CMK (cell line): Measurements from ENCODE around the gene PRKG1.

ENCODE experiments used
- DNase-seq: peaks from one replicate; pipeline ENCODE4 v3.0.0-alpha.2; 2010; ENCODE audit warnings: low read depth

PRKG1 gene

DNA sequence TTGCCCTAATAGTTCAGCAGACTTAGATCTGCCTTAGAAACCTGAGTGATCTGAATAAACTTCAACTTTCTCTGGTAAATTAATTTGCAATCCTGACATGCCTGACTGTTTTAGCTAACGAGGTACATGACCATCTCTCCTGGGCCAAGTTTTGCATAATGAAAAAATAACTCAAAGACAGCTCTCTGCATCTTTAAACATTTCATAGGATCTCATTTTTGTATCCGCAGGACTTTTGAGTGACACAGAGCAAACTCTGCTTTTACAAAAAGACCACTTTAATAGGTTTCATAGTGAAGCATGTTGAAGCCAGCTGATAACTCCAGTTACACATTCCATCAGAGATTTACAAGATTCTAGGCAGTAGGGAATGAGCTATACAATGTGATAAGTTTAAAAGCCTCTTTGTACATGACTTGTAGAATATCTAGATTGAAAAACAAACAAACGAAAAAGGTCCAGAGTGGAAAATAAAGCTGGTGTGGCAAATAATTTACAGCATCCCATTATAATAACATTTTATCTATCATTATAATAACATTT lies 2.1 kb downstream of the PRKG1 start:
- no peak for DNase-seq

DNA sequence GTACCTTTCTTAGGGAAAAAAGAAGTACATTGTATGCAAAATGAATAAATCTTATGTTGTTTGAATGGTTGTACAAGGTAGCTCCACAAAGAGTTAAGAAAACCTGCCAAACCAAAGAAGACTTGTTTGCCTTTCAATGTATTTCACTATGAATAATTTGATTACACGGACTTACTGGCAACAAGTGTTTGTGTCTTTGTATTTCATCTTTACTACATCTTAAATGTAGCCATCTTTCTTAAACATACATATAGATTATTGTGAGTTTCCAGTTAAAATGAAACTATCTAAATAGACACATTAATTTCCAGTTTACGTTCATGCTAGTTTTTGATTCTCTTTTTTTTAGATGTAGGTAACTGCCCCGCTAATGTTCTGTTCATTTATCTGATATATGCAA lies 2.8 kb downstream of the PRKG1 start:
- DNase-seq = no peak

- no peak for DNase-seq
Measured at GRCh38 chr10:51077507-51077906, 3.2 kb downstream of the PRKG1 start.

DNA sequence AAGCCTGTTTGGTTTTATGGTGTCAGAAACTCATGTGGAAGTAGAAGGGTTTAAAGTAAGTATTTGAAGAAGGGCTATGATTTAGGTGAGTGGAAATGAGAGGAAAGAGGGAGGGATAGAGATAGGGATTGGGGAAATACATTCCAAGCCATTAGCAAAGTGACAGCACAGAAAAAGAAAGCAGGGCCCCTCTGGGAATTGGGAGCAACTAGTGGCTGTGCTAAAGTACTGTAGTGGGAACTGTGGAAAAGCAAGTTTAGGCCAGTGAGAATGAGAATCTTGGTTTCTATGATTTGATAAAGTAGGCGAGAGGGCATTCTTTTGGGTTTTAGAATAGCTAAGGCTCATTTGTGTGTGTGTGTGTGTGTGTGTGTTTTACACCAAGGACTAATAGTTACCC lies 5.0 kb downstream of the PRKG1 start:
- DNase-seq = no peak

- DNase-seq = no peak
Measured at GRCh38 chr10:51079766-51080165, 5.5 kb downstream of the PRKG1 start.

- DNase-seq = no peak
Measured at GRCh38 chr10:51080311-51081006, 6.2 kb downstream of the PRKG1 start.

GRCh38 chr10:51082857-51083256 lies 8.6 kb downstream of the PRKG1 start:
- no peak for DNase-seq

GRCh38 chr10:51083356-51083853 lies 9.1 kb downstream of the PRKG1 start:
- no peak for DNase-seq

DNA sequence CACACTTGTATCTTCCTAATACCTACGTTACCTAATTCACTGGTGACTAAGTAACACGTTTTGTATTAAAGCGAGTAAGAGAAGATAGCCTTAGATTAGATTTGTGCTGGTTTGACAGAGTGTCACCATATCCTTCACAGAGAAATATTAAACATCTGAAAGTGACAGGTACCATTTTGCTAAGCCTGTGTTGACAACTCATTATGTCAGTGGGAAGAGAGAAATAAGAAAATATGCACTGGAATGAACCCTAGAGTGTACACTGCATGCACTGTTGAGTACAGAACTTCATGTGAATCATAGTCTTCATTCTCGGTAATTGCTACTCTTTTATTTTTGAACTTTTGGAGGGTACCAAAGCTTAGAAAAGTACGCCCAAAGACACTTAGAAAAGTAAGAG lies 10.9 kb downstream of the PRKG1 start:
- no peak for DNase-seq

DNA sequence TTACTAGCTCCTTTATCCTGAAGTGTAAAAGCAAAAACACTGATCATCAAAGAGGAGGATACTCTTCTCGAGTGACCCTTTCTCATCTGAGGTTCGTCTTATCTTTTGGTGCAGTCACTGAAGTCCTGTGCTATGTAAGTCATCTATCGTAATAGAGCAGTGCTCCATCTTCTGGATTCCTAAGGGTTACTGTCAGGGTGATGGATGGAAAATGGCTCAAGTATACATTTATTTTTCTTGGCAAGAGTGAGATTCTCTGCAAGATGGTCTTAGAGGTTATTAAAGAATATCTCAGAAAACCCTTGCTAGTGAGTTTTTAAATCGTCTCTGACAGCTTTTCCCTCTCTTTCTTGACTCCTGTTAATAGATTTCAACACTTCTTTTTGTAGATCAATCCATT lies 12.4 kb downstream of the PRKG1 start:
- DNase-seq = no peak

- no peak for DNase-seq
Measured at GRCh38 chr10:51087114-51087513, 12.8 kb downstream of the PRKG1 start.

- DNase-seq = no peak
Measured at GRCh38 chr10:51090190-51090589, 15.9 kb downstream of the PRKG1 start.

GRCh38 chr10:51092402-51092801 lies 18.1 kb downstream of the PRKG1 start:
- no peak for DNase-seq

DNA sequence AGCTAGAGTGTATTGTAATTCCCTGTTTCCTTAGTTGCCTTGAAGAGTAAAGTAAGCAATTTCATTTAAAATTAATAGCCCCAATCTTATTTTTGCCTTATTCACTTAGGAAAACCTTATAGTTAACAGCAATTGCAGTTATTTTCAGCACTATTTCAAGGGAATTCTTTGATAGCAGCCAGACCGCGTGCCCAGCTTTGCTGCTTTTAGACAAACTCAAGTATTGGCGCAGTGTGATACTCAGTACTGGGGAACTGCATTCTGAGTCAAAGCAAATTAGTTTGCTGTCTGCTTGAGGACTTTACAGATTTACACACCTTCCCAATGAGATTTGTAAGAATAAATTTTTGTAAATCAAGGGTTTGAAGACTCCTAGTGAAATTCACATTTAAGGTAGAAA lies 21.2 kb downstream of the PRKG1 start:
- DNase-seq = no peak

GRCh38 chr10:51097546-51097945 lies 23.3 kb downstream of the PRKG1 start:
- no peak for DNase-seq

- DNase-seq = no peak
Measured at GRCh38 chr10:51100221-51100620, 25.9 kb downstream of the PRKG1 start.

DNA sequence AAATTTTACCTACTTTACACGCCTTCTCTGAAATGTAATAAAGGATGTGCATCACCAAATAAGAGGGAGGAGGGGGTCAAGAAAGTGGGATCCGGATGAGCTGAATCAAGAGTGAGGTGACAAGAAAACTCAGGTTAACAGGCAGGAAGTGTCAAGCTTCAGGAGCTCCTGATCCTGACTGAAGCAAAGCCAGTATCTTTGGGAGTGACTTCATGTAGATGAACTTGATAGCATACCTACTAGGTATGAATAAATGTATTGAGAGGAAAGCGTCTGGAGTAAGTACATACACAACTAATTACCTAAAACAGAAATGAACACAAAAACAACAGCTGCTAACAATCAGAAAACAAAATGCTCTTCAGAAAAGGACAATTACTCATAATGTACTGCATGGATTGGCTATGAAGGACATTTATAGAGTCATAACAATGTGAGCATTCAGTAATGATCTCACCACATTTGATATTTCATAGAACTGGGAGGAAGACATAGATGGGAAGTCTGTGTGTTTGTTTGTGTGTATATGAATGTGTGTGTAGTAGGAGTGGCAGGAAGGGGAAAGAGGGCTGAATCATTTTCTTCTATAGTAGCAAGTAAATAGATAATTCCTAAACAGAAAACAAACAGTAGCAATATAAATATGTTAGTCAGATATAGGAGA lies 29.4 kb downstream of the PRKG1 start:
- no peak for DNase-seq

DNA sequence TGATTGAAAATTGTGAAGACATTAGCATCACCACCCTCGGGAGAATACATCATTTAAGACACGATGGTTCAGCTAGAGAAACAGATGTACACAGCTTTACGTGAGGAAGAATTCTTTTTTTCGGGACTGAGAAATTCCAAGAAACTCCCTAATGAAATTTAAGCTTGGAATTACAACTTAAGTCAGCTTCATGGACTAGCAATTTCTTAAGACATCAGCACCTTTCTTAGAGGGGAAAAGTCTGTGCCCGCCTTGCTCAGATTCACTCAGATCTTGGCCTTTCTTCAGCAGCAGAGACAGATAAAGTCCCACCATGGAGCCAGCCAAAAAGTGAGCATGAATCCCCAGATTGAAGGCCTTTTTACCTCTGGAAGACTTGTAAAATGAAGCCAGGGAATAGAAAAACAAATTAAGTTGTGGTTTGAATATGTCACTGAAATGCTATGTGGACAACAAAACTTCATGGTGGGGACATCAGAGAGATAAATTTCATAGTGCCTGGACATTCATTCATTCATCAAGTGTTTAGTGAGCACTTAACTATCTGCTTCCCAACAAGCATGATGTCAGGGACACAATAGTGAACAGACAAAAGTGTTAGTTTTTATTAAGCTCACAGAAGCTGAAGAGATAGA lies 32.1 kb downstream of the PRKG1 start:
- DNase-seq = no peak

- no peak for DNase-seq
Measured at GRCh38 chr10:51108406-51108805, 34.1 kb downstream of the PRKG1 start.

GRCh38 chr10:51109801-51110533 lies 35.7 kb downstream of the PRKG1 start:
- DNase-seq = no peak

DNA sequence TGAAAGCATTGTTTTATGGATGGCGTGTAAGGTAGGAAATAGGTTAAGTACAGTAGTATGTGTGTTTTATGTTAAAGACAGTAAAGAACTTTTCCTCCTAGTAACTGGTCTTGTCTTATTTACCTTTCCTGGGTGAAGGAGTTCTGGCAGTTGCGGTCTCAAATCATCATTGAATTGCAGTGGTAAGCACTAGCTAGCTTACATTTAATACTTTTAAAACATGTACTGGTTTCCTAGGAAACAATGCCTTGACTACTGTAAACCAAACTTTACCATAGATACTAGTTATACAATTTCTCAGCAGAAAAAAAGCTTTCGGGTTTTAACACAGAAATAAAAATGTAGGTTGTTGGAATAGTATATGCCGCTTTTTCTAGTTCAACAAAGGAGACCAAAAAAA lies 37.7 kb downstream of the PRKG1 start:
- DNase-seq = no peak

GRCh38 chr10:51113007-51113406 lies 38.7 kb downstream of the PRKG1 start:
- no peak for DNase-seq
